NK-92 (cell line): ENCODE results near the gene VPS8.

Experiments
- DNase-seq: peaks from one replicate; lab custom pipeline; 2025; ENCODE audit not compliant: unreplicated experiment; lab: John Stamatoyannopoulos, UW

VPS8 gene

DNA sequence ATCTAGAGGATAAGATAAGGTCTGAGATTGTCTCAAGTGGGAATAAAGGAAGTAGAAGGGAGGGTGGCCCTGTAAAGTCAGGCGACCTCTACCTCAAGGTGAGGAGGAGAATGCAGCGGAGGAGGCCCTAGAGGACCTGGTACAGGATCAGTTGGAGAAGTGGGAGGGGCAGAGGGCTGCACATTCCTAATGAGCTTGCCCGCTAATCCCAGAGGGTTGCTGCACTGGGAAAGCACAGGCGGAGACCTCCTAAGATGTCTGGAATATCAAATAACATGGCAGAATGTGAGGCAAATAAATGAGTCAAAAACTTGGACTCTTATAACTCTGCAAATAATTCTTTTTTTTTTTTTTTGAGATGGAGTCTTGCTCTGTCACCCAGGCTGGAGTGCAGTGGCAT, 30.2 kb upstream of the VPS8 start:
- DNase-seq, result no peak

DNA sequence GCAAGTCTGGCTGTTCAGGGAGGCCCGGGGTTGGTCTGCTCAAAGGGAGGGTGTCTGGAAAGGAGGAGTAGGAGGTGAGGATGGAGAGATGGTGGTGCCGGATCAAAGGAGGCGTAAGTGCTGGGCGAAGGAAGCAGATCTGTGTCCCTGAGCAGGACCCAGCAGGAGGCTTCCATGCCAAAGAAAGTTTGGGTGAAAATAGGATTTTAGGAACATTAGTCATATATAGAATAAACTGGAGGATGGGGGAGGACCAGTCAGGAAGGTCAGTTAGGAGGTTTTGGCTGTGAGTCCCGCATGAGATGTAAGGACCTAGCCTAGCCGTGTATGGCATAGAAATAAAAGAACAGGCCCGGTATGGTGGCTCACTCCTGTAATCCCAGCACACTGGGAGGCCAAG, 28.6 kb upstream of the VPS8 start:
- DNase-seq, result no peak

DNA sequence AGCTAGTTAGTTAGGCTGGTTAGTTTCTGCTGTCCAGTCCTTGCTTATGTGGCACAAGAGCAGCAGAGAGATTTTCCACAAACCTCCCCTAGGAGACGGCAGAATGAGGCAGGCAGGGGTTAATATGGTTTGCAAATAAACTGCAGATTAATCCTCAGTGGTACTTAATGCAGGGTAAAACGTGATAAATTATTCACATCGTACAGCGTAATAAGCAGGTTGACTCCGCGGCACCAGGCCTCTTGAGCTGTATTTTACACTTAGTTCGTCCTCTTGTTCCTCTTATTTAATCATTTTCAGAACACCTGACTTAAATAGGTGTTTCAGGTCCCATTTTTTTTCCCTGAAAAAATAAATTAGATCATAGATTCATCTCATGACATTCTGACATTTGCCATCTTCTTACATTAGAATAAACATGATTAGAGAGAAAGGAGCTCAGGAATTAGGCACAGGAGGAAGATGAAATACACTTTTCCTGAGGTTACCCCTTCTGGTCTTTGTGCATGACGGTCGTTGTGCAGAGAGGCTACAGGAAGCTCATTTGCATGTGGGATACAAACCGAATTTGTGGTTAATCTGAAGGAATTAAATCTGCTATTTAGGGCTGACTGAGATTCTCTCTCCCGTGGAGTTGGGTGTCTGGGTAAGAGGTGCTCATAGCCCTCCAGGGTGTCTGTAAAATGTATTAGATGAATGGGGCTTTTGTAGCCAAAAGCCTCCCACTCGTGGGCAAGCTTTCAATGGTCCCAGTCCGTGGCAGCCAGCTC, 27.1 kb upstream of the VPS8 start:
- no peak for DNase-seq

DNA sequence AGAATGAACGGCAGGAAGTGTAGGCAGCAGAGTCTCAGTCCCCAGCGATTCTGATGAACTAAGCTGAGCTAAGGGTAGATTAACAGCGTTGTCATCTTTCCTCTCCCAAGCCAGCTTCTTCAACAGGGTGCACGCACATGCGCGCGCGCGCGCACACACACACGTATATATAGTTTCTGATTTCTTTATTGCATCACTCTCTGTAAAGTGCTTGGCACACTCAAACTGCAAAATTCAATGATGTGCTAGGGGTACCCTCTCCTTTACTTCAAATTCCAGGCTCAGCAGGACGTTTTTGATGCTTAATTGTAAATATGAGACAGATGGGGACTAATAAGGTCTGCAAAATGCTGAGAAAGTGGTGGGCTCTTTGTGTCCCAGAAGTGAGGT, 26.1 kb upstream of the VPS8 start:
- DNase-seq, result no peak

DNA sequence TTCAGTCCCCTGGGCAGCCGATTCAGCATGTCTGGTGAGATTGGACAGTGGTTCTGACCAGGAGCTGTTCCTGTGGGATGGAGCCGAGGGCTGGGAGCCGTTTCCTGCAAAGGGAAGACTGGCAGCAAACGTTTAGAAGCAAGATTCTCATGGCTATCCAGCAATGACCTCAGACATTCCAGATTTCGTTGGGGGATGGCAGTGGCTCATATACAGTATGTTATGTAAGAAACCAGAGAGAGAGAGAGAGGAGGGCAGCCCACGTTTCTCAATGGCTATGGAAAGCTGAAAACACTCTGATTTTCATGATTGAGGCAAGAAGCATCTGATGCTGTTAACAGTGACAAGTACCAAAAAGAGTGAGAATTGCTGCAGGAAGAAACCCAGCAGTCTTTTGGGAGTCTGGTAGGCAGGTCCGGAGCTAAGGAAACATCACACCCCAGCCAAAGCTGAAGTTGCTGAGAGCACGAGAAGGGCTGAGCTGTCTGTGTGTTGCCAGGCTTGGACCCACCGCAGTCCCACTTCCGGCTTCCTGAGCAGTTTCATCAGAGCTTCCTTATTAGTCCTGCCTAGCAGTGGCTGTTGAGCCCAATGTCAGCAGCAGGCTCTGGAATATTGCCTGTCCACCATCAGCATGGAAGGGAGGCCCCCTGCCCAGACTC, 25.6 kb upstream of the VPS8 start:
- DNase-seq, result no peak

DNA sequence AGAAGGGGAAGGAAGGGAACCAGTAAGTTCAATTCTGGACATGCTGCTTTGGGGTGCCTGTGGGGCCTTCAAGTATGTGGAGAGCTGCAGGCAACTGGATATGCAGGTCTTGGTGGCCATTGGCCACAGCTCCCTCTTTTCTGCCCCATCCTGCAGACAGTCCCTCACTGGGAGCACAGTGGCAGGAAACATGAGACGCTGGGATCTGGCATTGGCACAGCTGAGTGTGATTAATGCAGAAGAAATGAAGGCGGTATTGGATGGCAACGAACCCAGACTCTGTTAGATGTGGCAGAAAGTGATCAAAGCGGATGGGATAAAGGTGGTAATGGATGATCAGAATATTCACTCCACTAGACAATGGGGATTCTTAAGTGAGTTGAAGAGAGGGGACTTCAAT, 23.2 kb upstream of the VPS8 start:
- no peak for DNase-seq

DNA sequence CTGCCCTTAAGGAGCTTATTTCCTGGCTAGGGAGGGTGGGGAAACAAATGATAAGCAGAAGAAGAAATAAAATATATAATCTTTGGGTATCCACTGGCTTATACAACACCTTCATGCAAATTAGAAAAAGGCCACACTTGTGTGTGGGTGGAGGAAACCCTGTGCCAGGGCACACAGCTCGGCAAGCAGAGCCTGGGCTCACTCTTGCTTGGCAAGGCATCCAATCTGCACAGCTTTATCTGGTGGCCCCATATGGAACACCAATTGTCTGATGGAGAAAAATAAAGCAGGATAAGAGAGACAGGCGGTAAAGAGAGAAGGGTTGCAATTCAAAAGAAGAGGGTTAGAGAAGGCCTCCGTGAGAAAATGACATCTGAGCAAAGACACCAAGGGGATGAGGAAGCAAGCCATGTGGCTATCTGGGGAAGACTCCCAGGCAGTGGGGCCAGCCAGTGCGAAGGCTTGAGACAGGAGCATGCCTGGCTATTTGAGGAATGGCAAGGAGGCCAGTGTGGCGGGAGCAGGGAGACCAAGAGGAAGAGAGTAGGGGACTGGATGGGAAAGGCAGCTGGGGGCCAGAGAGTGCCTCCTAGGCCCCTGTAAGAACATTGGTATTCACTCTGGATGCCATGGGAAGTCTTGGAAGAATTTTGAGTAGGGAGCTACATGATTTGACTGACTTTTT, 22.5 kb upstream of the VPS8 start:
- DNase-seq, result no peak

DNA sequence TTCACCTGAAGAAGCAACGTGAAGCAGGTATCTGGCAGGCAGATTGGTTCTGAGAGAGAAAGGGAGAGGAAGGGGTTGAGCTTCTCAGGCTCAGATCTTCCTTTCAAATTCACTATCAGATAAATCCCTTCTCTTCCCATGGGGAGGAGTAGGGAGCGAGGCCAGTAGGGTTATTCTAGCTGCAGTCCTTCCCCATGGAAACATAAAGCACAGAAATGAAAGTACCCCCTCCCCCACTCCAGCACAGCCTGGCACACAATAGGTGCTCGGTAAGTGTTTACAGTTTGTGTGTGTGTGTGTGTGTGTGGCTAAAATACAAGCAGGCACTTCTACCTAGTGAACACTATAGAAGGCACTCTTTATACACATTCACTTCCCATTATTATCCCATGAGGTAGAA, 20.8 kb upstream of the VPS8 start:
- no peak for DNase-seq

DNA sequence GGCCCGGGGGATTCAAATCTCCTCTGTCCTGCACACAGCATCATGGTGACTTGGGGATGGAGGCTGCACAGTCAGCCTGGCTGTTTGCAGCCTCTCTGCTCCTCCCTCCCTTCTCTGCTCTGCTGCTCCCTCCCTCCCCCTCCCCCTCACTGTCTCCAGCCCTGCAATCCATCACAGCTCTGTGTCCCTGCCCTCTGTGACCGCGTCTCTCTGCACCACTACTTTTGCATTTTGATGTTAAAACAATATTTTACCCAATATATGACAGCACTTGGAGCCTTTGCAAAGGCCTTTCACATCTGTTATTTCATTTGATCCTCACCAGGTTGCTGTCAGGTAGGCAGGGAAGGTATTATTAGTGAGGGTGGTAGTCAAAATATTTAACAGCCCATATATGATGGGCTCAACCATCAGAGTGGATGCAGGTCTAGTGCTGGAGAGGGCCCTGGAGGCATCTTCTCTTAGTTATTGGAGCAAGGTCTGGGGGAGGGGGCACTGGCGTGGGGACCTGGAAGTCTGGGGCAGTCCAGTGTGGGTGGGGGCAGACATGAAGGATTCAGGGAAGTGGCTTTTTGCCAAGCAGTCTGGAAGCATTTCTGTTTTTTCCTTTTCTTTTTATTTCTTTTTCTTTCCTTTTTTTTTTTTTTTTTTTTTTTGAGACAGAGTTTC, 16.3 kb upstream of the VPS8 start:
- DNase-seq, result no peak

DNA sequence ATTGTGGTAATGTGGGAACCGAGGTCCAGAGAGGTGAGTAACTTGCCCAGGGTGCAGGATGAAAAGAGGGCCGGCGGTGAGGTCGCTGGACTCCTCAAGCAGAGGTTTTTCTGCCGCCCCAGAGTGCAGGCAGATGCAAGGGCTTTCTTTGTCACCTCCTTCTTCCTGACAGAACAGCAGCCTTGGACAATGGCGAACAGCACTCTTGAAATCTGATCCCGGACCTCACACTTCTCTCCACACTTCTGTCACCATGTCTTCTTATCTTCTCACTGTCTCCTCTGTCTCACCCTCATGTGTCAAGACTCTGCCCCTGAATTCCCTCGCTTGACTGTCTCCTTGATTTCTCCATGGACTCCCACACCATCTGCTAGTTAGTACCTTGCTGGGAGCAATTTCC, 15.4 kb upstream of the VPS8 start:
- DNase-seq, result no peak

DNA sequence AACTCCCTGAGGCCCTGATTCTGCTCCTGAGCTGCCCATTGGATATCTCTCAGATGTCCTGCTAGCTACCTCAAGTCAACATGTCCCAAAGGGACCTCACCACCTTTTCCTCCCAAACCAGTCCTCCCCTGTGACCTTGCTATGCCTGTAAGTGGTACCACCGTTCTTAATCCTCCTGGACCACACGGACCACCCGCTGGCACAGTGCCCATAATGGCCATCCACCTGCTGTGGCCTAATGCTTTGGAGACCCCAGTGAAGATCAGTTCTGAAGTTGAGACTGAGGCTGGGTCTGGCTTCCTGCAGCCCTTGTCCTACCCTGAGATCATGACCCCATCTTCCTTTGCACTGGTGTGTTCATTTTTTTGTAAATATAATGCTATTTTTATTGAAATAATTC, 15.0 kb upstream of the VPS8 start:
- no peak for DNase-seq

DNA sequence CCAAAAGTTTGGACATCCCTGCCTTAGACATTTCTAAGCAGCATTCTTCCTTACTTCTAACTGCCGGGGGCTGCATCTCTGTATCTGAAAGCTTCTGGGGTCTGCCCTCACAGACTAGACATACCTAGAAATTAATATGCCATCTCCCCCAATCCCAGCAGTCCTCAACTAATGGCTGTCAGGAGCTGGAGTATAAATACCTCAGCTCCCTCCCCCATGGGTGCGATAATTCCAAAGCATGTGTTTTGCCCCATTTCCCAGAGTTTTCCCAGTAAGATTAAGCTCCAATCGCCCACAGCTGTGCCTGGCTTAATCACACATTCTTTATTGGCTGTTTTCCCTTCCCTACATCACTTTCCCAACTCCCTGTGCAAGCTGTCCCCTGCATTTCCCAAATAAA, 13.8 kb upstream of the VPS8 start:
- no peak for DNase-seq

DNA sequence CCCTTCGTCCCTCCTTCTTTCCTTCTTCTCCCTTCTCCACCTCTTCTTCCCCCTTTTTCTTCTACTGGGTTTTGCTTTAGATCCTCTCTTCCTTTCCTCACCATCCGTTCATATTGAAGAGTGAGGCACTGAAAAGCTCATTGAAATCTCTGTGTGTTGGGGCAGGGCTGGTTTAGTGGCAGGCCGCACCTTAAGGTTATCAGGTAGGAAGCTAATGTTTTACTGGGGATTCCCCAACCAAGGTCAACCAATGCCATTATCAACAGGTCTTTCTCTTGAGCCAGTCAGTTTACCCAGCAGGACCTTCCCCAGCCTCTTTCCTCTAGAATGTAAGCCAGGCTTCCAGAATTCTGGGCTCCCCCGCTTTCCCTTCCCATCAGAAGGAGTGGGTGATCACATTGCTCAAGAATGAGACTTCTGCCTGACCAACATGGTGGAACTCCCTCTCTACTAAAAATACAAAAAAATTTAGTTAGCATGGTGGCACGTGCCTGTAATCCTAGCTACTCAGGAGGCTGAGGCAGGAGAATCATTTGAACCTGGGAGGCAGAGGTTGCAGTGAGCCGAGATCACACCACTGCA, 11.5 kb upstream of the VPS8 start:
- no peak for DNase-seq

DNA sequence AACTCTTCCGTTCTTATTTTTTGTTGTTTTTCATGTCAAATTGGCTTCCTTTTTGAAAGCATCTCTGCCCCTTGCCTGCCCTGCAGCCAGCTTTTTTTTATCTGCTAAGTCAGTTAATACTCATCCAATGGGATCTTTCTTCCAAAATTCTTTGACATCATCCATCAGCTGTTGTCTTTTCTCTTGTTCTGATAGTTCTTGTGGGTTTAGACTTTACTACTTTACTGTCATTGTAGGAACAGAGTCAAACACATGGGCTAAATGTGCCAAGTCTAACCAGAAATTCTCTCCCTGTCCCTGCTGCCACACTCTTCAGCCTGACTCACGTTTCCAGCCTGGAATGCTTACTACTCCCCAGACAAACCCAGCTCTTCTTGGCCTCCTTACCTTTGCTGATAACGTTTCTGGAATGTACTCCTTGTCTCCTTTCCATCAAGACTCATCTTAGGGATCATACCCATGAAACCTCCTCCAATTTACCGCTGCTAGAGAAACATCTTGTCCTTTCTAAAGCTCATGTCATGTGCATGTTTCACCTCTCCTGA, 10.7 kb upstream of the VPS8 start:
- DNase-seq, result no peak

DNA sequence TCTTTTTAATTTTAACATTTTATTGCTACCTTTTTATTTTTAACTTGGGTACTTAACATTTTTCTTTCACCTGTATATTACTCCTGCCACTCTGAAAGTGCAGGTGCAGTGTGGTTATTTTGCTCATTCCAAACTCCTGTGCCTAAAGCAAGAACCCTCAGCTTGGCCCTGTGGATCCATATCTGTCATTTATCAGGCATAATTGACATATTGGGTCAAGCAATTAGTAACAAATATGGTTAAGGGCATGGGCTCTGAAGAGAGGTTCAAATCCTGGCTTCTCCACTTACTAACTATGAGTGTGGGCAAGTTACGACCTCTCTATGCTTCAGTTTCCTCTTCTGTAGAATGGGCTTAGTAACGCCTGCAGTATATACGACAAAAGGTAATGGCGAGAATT, 9.8 kb upstream of the VPS8 start:
- no peak for DNase-seq

DNA sequence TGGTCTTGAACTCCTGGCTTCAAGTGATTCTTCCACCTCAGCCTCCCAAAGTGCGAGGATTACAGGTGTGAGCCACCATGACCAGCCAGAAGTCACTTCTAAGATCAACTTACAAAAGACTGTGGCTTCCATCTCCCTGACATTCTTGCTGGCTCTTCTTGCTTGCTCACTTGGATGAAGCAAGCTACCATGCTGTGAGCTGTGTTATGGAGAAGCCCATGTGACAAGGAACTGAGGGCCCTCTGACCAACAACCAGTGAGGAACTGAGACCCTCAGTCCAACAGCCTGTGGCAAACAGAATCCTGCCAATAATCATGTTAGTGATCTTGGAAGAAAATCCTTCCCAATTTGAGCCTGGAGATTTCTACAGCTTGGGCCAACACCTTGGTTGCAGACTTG, 7.2 kb upstream of the VPS8 start:
- no peak for DNase-seq

DNA sequence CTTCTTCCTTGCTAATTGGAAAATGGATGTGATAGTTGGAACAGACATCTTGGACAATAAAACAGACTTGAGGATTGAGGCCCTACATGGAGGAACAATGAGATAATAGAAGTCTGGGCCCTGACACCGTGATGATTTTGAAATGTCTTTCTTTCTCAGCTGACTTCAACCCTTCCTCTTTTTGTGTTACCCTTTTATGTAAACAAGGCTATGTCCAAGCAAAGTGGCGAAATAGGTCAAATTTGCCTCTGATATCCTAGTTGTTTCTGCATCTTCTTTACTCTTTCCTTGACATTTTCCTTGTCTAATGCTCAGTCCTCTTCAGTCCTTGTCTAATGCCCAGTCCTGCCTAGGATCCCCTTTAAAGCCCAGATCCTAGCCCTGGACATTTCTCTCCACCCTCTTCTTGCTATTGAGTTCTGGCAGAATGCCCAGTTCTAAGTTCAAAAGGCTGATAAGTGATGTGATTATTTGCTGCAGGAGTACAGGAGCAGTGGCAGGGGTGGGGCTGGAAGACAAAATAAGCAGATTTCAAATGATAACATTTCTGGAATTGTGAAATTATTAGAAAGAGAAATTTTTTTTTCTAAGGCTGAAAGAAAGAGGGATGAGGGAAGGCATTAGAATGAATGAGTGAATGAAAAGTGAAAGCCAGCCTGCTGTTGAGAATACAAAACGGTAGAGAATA, 6.5 kb upstream of the VPS8 start:
- no peak for DNase-seq

DNA sequence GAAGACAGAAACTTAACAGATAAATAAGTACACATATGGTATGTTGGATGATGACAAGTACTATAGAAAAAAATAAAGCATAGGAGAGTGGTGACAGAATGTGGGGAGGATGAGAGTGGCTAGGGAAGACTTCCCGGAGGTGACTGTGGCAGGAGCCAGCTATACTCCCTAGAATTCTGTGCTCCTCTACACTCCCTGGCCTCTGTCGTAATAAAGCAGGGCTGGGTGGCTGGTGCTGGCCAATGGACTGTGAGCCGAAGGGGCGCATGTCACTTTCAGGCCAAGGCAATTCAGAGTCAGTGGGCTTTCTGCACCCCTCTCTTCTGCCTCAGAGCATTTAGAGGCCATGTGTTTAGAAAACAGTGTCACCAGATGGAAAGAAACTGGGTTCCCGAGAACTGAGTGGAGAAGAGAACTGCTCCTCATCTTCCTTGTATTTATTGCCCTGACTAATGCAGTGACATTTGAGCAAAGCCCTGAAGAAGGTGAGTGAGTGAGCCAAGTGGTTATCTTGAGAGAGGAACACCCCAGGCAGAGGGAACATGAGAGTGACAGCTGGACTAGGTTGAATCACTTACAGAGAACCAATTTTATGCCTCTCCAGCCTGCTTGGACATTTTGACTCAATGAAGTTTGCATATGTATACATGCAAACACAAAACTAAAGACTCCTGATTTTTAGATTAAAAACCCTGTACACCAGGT, 5.2 kb upstream of the VPS8 start:
- no peak for DNase-seq

DNA sequence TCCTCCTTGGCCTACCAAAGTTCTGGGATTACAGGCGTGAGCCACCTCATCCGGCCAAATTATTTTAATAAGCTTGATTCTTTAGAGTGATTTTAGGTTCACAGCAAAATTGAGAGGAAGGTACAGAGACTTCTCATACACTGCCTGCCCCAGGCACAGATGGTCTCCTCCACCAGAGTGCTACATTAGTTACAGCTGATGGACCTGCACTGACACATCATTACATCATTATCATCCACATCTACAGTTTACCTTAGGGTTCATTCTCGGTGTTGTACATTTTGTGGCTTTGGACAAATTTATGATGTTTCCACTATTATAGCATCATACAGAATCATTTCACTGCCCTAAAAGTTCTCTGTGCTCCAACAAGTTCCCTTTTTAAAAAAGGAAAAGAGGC, 4.4 kb upstream of the VPS8 start:
- no peak for DNase-seq

DNA sequence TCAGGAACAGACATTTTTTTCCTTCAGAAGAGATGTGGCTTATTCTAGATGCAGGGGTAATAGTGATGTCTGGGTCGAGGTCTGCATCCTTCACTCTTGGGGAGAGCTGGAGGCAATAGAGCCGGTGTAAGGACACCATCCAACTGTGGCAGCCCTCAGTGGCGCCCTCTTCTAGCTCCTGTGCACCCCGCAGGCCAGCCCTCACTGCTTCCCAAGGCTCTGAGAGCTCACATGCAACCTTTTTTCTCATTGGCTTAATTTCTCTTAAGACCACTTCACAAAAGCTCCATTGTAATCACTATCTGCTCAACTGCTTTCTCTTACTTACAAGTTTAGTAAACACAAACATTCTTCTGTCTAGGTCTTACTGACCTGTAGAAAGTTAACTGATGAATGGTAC, 3.9 kb upstream of the VPS8 start:
- DNase-seq, result no peak
